DMS153 (cell line): ENCODE measurements around the gene CDKN2AIPNL.

ENCODE experiments used
- DNase-seq: peaks from one replicate; lab custom pipeline; 2025; lab: John Stamatoyannopoulos, UW

Gene CDKN2AIPNL, protein sequence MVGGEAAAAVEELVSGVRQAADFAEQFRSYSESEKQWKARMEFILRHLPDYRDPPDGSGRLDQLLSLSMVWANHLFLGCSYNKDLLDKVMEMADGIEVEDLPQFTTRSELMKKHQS

DNA sequence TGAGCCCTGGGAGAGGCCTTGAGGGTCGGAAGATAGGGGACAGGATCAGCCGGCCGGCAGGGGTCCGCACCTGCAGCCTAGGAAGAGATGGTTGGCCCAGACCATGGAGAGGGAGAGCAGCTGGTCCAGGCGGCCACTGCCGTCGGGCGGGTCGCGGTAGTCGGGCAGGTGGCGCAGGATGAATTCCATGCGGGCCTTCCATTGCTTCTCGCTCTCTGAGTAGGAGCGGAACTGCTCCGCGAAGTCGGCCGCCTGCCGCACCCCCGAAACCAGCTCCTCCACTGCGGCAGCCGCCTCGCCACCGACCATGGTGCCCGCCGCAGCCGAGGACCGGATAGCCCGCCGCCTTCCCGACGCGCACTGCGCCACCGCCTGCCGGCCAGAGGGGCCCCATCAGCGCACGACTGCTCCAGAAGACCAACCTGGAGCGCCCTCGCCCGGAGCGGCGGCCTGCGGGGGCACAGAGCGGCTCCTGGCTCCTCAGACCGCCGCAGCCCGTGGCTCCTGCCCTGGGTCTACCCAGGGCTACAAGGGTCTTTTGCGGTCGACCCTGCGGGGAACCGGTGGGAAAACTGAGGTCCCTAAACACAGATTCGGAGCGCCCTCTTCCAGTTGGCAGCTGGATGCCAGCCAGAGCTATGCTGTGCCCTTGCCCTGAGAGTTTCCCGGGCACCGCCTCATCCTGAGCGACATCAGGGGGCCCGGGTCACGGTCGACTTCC is at the start of gene CDKN2AIPNL:
CDKN2AIPNL (minus strand) TSS at position 336 of the 721 bp plus-strand sequence; CDS start at position 309, 27 bp downstream.
- DNase-seq = peak; percentile 44

DNA sequence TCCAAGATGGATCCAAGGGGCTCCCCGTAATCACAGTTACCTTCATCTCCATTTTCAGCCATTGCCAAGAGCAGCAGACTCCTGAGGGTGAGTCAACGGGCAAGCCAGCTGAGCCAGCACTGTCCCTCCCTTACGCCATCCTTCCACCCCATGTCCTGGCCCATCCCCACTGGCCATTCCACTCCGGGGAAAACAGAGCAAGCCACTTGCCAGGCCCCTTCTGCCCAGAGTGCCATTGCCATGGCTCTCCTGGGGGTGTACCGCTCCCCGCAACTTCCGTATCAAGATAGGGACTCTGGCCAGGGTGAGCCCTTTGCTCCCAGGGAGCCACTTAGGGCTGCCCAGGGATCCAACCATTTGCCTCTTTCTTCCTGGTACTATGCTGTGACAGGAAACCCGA is 48.9 kb upstream of the CDKN2AIPNL start:
- DNase-seq = no peak

DNA sequence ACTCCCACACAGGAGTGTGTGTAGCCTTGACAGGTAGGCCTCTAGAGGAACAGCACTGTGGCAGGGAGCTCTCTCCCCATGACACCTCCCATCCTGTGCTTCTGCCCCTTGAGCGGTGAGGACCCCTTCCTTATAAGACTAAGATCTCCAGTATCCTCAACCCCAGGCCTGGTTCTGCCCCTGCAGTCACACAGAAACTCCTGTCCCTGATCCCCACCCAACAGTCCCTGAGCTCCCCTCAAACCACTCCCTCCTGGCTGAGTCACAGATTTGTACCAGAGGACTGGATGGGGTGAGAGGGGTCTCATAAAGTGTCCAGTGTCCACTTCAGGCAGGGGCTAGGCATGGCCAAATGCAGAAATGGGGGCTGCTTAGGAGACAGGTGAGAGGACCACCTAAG is 47.8 kb upstream of the CDKN2AIPNL start:
- no peak for DNase-seq

DNA sequence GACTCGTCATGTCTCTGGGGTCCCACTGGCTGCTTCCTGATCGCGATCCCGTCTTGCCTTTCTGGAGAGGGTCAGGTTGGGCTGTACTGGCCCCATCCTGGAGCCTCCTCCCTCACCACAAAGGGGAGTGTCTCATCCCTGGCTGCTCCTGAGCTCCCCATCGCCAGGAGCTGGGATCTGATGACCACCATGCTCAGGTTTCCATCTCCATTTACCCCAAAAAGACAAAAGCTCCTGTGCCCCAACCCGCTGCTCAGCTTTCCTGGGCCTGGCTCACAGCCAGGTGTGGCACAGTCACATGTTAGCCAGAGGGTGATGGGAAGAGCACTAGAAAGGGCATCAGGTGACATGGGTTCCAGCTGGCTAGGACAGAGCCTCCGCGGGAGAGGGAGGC is 47.3 kb upstream of the CDKN2AIPNL start:
- DNase-seq = peak; percentile 1

DNA sequence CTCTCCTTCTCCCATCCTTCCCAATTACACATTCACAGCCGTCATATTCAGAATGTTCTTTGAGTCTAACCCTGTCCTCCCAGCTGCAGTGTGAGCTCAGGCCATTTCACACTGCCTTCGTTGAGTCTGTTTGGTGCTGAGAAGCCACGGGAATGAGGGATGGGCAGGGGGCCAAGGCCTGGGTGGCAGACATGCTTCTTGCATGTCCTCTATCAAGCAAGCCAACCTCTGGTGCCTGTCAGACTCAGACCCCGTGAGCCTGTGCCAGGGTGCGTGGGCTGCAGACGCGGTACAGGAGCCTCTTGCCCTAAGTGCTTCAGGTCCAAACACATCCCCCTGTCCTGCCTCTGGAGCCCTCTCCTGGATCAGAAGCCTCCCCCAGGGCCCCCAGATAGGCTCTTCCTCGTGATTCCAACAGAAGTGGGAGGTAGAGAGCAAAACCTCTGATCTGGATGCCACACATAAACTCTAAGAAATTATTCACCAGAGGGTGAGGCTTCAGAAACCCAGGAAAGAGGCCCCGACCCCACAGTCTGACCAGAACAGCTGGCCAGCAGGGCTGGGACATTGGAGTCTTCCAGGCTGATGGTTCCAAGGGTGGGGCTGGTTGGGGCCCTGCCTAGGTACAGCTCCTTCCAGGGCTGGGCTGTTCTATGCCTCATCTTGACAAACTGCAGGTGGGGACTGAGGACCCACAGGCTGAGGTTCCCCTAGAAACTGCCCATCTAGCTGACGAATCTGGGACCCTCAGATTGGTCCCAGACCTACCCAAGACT is 46.7 kb upstream of the CDKN2AIPNL start:
- DNase-seq = no peak

DNA sequence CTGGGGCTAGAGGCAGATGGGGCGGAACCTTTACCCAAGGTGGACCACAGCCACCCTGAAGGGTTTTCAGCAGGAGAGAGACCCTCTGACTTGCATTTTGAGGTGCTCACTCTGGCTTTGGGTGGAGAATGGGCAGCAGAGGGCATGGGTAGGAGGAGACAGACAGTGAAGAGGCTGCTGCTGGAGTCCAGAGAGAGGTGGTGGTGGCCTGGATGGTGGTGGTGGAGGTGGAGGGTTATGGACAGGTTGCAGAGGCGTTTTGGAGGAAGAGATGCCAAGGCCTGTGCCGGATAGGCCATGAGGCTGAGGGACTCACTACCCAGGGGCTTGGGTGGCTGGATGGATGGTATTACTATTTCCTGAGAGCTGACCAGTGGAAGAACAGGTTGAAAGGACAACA is 46.1 kb upstream of the CDKN2AIPNL start:
- no peak for DNase-seq

DNA sequence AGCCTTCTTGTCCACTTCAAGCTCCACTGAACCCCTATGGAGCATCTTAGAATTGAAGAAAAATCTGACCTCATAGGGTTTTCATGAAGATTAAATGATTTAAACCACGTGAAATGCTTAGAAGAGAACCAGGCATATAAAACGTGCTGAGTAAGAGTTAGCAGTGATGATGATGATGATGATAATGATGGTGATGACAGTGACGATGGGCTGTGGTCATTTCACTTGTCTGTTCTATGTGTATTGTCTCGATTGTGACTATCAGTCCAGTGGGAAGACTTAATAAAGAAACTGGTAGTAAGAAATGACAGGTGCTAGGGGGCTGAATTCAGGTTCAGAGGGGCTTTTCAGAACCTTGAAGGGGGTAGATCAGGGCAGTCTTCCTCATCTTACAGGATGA is 45.1 kb upstream of the CDKN2AIPNL start:
- no peak for DNase-seq

DNA sequence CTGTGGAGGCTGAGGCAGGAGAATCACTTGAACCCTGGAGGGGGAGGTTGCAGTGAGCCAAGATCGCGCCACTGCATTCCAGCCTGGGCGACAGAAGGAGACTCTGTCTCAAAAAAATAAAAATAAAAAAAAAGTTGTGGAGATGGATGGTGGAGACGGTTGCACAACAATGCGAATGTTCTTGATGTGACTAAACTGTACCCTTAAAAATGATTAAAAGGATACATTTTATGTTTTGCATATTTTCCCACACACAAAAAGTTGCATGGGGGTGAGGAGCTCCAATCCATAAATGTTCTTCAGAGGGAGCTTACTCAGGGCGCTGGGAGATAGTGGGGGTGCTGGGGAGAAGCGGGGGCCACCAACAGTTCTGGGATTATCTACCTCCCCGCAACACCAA is 43.8 kb upstream of the CDKN2AIPNL start:
- no peak for DNase-seq

DNA sequence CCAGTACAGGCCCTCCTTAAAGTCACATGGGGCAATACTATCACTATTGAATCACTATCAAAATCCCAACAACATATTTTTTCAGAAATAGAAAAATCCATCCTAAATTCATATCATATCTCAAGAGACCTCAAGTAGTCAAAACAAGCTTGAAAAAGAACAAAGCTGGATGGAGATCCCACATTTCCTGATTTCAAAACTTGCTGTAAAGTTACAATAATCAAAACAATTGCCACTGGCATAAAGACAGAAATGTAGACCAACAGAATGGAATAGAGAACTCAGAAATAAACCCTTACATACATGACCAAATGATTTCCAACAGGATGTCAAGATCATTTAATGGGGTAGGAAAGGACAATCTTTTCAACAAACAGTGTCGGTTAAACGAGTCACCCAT is 41.3 kb upstream of the CDKN2AIPNL start:
- no peak for DNase-seq

DNA sequence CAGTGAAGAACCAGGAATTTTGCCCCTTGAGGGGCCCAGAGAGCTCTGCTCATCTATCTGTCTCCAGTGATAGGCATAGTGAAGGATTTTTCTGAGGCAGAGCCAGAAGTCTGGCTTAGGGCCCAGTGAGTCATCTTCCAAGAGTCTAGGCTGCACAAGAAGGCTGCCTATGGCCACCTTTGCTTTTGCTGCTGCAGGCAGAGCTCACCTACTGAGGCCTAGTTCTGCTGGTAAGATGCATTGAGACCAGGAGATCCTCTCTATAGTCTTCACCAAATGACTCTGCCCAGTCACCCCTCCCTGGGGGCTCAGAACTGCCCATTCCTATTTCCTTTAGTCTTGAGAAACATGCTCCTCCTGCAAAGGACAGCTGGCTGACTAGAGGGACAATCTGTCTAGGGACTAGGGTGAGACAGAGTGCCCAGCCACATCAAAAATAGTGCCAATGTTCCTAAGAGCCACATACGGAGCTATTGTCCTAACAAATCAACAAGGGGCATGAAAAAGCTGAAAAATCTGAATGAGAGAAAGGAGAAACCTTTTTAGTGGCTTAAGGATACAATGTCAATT is 40.3 kb upstream of the CDKN2AIPNL start:
- DNase-seq = no peak

DNA sequence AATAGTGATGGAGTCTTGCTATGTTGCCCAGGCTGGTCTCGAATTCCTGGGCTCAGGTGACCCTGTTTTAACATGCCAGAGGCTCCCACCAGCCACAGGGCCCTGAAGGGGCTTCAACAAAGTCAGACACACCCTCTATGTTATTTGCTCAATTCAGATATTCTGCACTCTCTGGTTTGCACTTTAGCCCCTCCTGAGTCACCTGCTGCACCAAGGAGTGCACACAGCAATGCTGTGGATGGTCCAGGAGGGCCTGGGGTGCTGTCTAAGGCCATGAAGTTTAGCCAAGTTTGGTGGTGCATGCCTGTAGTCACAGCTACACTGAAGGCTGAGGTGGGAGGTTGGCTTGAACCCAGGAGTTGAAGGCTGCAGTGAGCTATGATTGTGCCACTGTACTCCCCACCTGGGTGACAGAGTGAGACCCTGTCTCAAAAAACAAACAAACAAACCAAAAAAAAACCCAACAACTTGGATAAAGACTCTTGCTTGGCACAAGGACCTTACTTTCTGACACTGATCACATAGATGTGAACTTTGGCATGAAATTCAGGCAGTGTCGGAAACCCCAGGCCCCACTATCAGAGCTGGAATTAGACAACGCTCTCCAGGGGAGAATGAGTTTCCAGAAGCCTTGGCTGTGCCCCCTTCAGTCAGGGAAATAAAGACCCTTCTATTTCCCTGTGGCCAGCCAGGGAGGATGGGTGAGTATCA is 39.7 kb upstream of the CDKN2AIPNL start:
- DNase-seq = no peak

DNA sequence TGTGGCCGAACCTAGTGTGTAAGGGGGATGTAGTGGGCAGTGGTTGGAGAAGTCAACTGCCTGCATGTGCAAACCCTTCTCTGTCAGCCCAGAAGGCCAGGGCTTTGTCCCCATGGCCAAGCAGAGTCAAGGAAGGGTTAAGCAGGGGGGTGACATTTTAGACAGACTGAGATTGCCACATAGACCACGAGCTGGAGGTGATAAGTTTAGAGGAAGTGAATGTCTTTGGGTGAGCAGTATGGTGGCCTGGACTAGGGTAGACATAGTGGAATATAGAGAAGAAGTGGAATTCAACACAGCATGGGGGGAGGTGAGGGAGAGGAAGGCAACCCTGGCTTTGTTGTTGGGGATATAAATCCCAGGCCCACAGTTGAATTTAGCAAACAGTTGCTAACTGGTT is 38.7 kb upstream of the CDKN2AIPNL start:
- no peak for DNase-seq

DNA sequence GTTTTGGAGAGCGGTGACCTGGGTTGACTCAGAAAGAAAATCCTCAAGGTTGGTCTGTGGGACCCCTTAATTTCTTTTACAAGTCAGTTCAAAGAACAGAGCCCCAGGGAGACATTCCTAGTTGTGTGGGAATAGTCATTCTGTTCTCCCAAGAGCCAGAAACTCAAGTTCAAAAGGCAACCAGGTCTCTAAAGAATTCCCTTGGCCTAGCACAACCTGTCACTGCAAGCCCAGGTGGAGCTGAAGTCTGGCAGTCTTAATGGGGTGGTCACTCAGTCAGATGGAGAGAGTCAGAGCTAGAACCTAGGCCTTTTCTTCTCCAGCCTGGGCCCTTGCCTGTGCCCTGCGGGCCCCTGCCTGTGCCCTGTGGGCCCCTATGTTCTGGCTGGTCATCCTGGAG is 37.5 kb upstream of the CDKN2AIPNL start:
- no peak for DNase-seq

DNA sequence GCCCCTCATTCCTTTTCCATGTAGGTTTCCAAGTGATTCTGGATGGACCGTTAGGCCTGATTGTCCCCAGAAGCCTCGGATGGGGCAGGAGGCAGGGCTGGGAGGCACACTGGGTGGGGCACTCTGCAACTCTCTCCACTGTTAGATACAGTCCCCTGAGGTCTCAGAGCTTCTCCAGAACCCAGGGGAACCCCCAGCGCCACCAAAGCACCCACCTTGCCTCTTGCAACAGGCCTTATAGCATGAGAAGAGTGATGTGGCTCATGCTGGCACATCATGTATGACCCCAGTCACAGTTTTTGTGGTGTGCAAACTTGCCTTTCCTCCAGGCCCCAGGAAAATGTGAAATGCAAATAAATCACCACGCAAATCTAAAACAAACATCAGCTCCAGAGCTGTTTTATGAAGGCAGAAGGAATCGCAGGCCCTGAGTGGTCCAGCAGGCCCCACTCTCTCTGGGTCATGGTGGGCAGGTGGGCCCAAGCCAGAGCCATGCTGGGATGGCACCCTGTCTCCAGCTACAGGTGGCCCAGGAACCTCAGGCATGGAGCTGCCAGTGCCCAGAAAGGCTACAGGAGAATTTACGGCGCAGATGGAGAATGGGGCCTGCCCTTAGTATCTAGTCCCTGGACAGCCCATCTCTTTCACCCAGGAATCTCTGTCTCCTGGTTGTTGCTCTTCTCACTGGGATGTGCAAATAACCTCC is 36.3 kb upstream of the CDKN2AIPNL start:
- DNase-seq = no peak

DNA sequence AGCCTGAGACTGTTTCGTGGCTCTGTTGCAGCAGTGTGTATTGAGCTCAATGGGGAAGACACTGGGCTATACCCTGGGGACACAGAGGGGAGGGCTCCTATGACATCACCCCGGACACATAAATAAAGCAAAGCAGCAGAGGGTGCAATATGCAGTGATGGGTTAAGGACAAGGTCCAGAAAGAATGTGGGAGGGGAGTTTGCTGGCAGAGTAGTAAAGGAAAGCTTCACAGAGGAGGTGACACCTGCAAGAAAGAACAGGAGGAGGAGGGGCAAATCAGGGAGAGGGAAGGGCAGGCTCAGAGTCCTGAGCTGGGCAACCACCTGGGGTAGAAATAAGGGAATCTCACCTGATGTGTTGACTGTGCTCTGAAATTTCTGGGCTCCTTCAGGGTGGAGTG is 35.3 kb upstream of the CDKN2AIPNL start:
- DNase-seq = no peak

DNA sequence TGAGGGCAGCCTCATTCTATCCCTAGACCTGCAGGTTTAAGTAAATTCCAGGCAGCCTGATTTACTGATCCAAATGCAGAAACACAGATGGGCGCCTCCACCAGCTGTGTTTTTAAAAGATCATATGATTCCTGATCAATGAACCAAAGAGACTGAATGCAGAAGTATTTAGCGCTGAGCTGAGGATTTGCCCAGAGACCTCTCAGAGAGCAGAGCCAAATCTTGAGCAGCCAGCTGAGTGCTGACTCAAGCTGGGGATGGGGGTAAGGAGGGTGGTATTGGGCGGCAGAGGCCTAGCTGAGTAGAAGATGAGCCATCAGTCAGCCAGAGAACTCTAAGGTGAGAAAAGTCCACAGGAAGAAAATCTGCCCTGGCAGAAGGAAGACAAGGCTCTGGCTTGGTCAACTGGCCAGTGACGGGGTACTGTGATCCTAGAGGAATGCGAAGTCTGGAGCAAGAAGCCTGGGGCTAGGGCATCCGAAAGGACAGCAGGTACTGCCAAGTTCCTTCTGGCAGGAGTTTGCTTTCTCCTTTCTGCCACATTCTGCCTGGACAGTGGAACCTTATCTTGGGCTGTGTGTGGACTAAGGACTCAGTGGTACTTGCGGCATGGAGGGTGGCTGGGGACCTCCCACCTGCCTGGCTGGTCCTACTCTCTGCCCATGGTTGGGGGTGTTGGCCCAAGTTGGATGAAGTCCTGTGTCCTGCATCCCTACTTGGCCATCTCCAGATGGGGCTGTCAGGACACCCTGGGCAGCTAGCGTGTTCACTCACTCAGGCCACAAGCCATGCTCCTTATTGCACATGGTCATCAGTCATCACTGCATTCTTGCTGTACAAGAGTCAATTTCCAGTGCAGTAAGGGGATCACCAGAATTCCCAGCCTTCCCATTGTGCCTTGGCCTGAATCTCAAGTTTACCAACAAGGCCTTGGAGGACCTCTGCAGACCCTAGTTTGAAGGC is 34.5 kb upstream of the CDKN2AIPNL start:
- no peak for DNase-seq

DNA sequence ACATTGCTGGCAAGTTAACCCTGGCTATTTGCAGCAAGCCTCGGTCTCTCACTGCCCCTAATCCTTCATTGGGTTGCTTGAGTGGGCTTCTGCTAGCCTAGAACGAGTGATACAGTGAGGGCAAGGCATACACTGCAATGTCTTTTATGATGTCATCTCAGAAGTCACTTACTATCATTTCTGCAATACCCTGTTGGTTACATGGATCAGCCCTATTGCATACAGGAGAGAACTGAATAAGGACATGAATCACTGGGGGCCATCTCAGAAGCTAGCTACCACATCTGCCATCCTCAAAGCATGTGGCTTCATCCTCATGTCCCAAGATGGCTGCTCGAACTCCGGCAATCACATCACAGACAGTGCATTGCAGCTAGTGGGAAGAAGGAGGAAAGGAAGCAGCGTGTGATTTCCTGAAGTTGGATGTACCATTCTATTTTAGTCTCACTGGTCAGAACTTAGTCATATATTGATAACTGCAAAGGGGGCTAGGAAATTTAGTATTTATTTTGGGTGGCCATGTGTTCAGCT is 33.3 kb upstream of the CDKN2AIPNL start:
- DNase-seq = no peak

DNA sequence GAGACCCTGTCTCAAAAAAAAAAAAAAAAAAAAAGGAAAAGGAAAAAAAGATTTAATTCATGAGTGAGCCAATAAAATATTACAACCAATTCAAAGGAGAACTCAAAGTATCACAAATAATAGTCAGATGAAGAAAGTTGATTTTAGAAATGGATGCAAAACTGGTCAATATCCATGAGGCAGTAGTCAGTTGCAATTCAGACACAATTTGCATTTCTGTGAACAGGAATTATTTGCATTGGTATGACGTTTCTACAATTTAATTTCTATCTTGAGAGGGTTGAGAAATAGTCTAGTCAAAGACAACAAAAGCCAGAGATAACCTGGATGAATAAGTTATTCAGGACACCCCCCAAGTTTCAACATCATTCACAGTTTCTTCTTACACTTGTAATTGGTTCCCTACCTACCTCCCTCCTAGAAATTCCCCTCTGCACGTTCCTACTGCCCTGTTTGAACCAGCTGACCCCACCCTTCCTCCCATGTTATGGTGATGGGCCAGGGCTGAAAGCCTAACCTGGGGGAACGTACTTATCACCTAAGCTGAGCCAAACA is 28.6 kb upstream of the CDKN2AIPNL start:
- no peak for DNase-seq

DNA sequence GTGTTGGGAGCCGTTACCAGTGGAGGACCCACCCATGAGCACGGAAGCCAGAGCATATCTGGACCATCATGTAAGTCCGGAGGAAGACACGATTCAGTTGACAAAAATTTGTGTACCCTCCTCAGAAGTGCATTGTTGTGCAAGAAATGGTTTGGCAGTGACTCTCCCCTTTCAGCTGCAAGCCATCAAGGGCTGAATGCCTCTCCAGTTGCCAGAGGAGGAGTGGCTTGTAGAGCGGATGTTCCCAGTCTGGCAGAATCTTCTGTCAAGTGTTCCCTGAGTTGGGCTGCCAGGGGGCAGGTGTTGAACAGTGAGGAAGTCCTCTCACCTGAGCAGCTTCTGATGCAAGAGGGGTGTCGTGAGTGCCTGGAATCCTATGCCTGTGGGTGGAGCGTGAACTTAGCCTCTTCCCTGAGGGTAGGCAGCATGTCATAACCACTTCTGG is 27.6 kb upstream of the CDKN2AIPNL start:
- DNase-seq = peak; percentile 76

DNA sequence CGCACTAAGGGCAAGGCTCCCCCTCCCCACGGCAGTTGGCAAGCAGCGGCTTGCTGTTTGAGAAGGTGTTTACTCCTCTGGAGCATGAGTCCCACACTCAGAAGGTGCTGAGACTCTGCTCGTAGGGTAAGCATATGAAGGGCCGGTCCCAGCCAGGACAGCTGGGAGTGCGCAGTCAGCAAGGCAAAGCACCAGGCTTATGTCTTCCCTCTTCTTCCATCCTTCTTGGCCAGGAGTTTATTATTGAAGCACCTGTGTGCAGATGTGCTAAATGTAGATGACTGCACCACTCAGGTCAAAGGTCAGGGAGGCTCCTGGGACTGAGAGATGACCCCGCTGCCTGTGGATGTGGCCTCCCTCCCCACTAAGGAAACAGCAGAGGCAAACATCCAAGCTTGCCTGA is 27.0 kb upstream of the CDKN2AIPNL start:
- DNase-seq = no peak
